SK-N-MC (cell line): Measurements from ENCODE around the gene SLC12A5.

Experiments used
- DNase-seq: peaks from one replicate; pipeline ENCODE4 v3.0.0-alpha.2; 2011; ENCODE audit warnings: low read depth, low spot score
- H3K27ac ChIP-seq: fragments of 200-600 bp; sonication (generic); 2 replicates; pipeline ENCODE4 v1.5.1; 2016; ENCODE audit warnings: mixed run types
- H3K36me3 ChIP-seq: fragments of 200-600 bp; sonication (generic); 2 replicates; pipeline ENCODE4 v1.6.1; 2017; ENCODE audit warnings: antibody characterized with exemption, low read length, mixed read lengths; ENCODE audit not compliant: insufficient read depth
- H3K4me3 ChIP-seq: fragments of 200-600 bp; sonication (generic); 2 replicates; pipeline ENCODE4 v1.5.1; 2016
- H3K9ac ChIP-seq: fragments of 200-600 bp; sonication (generic); 2 replicates; pipeline ENCODE4 v1.8.0; 2017; ENCODE audit warnings: mixed run types, mixed read lengths; ENCODE audit not compliant: insufficient read length
- H3K9me3 ChIP-seq: fragments of 200-600 bp; sonication (generic); 2 replicates; pipeline ENCODE4 v1.6.1; 2017; ENCODE audit warnings: low read depth, mild to moderate bottlenecking, antibody characterized with exemption, low read length, moderate library complexity, mixed read lengths
- EZH2 ChIP-seq: fragments of 200-600 bp; sonication (generic); IDR thresholded peaks from one replicate; pipeline ENCODE4 v1.6.1; 2017; ENCODE audit warnings: antibody characterized with exemption
- FOXP2 ChIP-seq: optimal IDR thresholded peaks from 2 replicates; pipeline ENCODE3; 2011; ENCODE audit warnings: mild to moderate bottlenecking, moderate library complexity; ENCODE audit not compliant: insufficient read depth; ENCODE audit errors: extremely low read length, control extremely low read depth
- POLR2AphosphoS5 ChIP-seq: IDR thresholded peaks from 2 replicates; pipeline ENCODE4 v1.6.1; 2012; ENCODE audit warnings: mild to moderate bottlenecking, low read depth, low read length, borderline replicate concordance

The SLC12A5 gene

GRCh38 chr20:46104262-46104661 lies 75.2 kb downstream of the SLC12A5 start:
- TF ChIP-seq EZH2, result no peak
- no peak for TF ChIP-seq FOXP2
- no peak for TF ChIP-seq POLR2AphosphoS5
- Histone ChIP-seq H3K4me3 (no peak overlapping the region), H3K36me3 (no peaks in the 10 kb centered on the region), H3K27ac (no peak overlapping the region), H3K9me3 (no peaks in the 10 kb centered on the region), H3K9ac (no peak overlapping the region)
- DNase-seq, result no peak

- Histone ChIP-seq H3K36me3 (no peaks in the 10 kb centered on the region), H3K4me3 (no peak overlapping the region), H3K9me3 (no peaks in the 10 kb centered on the region), H3K27ac (no peak overlapping the region), H3K9ac (no peak overlapping the region)
- TF ChIP-seq FOXP2 (no peak), POLR2AphosphoS5 (no peak), EZH2 (no peak)
- DNase-seq, result no peak
These were observed 78.0 kb downstream of the SLC12A5 start for GRCh38 chr20:46107061-46107460.

GRCh38 chr20:46108435-46108841 lies 79.4 kb downstream of the SLC12A5 start:
- no peak overlapping the region for H3K27ac ChIP-seq
- TF ChIP-seq FOXP2, result no peak
- TF ChIP-seq POLR2AphosphoS5, result no peak
- no peak for TF ChIP-seq EZH2
- H3K9me3 ChIP-seq, result no peaks in the 10 kb centered on the region
- no peak for DNase-seq
- H3K4me3 ChIP-seq, result no peak overlapping the region
- H3K9ac ChIP-seq, result no peak overlapping the region
- no peaks in the 10 kb centered on the region for H3K36me3 ChIP-seq

GRCh38 chr20:46108976-46109375 lies 80.0 kb downstream of the SLC12A5 start:
- no peak overlapping the region for H3K4me3 ChIP-seq
- no peak overlapping the region for H3K27ac ChIP-seq
- H3K36me3 ChIP-seq, result no peaks in the 10 kb centered on the region
- DNase-seq, result no peak
- H3K9me3 ChIP-seq, result no peaks in the 10 kb centered on the region
- H3K9ac ChIP-seq, result no peak overlapping the region
- TF ChIP-seq EZH2, result no peak
- TF ChIP-seq FOXP2, result no peak
- no peak for TF ChIP-seq POLR2AphosphoS5
